Trophoblast cell (in vitro differentiated cells and primary cell): ENCODE results near the gene SVBP.

ENCODE experiments used
- DNase-seq, 2 donors: peaks; one replicate each; pipeline ENCODE4 v3.0.0-alpha.2; 2016
- H2AFZ ChIP-seq: 2 replicates; pipeline ENCODE4 v1.6.1; 2013; ENCODE audit warnings: low read length, moderate library complexity, mild to moderate bottlenecking; ENCODE audit not compliant: insufficient read depth, poor library complexity
- H2AK5ac ChIP-seq: 2 replicates; pipeline ENCODE4 v1.6.1; 2013; ENCODE audit warnings: mild to moderate bottlenecking, low read length
- H2BK120ac ChIP-seq: 2 replicates; pipeline ENCODE4 v1.6.1; 2013; ENCODE audit warnings: low read length, mild to moderate bottlenecking, moderate library complexity; ENCODE audit not compliant: insufficient read depth, poor library complexity
- H2BK12ac ChIP-seq: 2 replicates; pipeline ENCODE4 v1.6.1; 2013; ENCODE audit warnings: mild to moderate bottlenecking, low read length, moderate library complexity
- H2BK5ac ChIP-seq: 2 replicates; pipeline ENCODE4 v1.6.1; 2013; ENCODE audit warnings: low read length, low read depth, moderate library complexity, mild to moderate bottlenecking; ENCODE audit not compliant: poor library complexity
- H3K14ac ChIP-seq: 2 replicates; pipeline ENCODE4 v1.6.1; 2013; ENCODE audit warnings: mild to moderate bottlenecking, low read length
- H3K18ac ChIP-seq: 2 replicates; pipeline ENCODE4 v1.6.1; 2013; ENCODE audit warnings: mild to moderate bottlenecking, low read length
- H3K23ac ChIP-seq: 2 replicates; pipeline ENCODE4 v1.6.1; 2013; ENCODE audit warnings: low read length
- H3K27ac ChIP-seq: 2 replicates; pipeline ENCODE4 v1.5.1; 2013; ENCODE audit warnings: low read depth, mild to moderate bottlenecking, inconsistent platforms, low read length, moderate library complexity
- H3K27me3 ChIP-seq: 2 replicates; pipeline ENCODE4 v1.6.1; 2013; ENCODE audit warnings: inconsistent platforms, mild to moderate bottlenecking, low read length, moderate library complexity; ENCODE audit not compliant: insufficient read depth
- H3K36me3 ChIP-seq, 2 experiments: 1 replicate in 1 of 2; 2 replicates in 1 of 2; pipeline ENCODE4 v1.6.1; 2013; ENCODE audit warnings: low read length in 2 of 2, mild to moderate bottlenecking in 2 of 2, moderate library complexity in 1 of 2; ENCODE audit not compliant: insufficient read depth in 2 of 2, control insufficient read depth in 1 of 2
- H3K4ac ChIP-seq: 2 replicates; pipeline ENCODE4 v1.6.1; 2013; ENCODE audit warnings: low read depth, mild to moderate bottlenecking, low read length, moderate library complexity
- H3K4me1 ChIP-seq, 2 experiments: 1 replicate in 1 of 2; 2 replicates in 1 of 2; pipeline ENCODE4 v1.6.1; 2013; ENCODE audit warnings: low read length in 2 of 2, mild to moderate bottlenecking in 2 of 2, moderate library complexity in 1 of 2; ENCODE audit not compliant: insufficient read depth in 2 of 2, control insufficient read depth in 1 of 2
- H3K4me2 ChIP-seq: 2 replicates; pipeline ENCODE4 v1.6.1; 2013; ENCODE audit warnings: inconsistent platforms, mild to moderate bottlenecking, low read length, moderate library complexity
- H3K4me3 ChIP-seq: 2 replicates; pipeline ENCODE4 v1.5.1; 2013; ENCODE audit warnings: mild to moderate bottlenecking, low read depth, low read length, inconsistent platforms
- H3K79me1 ChIP-seq: one replicate; pipeline ENCODE4 v1.6.1; 2013; ENCODE audit warnings: low read length
- H3K79me2 ChIP-seq: 2 replicates; pipeline ENCODE4 v1.6.1; 2013; ENCODE audit warnings: low read length, mild to moderate bottlenecking; ENCODE audit not compliant: control insufficient read depth, insufficient read depth, poor library complexity
- H3K9ac ChIP-seq: 2 replicates; pipeline ENCODE4 v1.6.1; 2013; ENCODE audit warnings: mild to moderate bottlenecking, low read length
- H3K9me3 ChIP-seq: 2 replicates; pipeline ENCODE4 v1.6.1; 2013; ENCODE audit warnings: low read depth, mild to moderate bottlenecking, control low read depth, inconsistent platforms, low read length; ENCODE audit not compliant: insufficient read depth
- H4K12ac ChIP-seq: 2 replicates; pipeline ENCODE4 v1.6.1; 2013; ENCODE audit warnings: low read depth, mild to moderate bottlenecking, low read length, moderate library complexity
- H4K8ac ChIP-seq: 2 replicates; pipeline ENCODE4 v1.6.1; 2013; ENCODE audit warnings: low read depth, mild to moderate bottlenecking, low read length, moderate library complexity
- H4K91ac ChIP-seq: one replicate; pipeline ENCODE4 v1.6.1; 2013; ENCODE audit warnings: low read depth, mild to moderate bottlenecking, low read length, moderate library complexity
- WGBS: extraction: QIAGEN DNeasy Blood & Tissue Kit; methylation state at CpG from one replicate; pipeline ENCODE4 v1.1.7; 2013; ENCODE audit warnings: missing lambda C conversion rate; ENCODE audit not compliant: insufficient read length, insufficient coverage; ENCODE audit errors: extremely low coverage; 5-methylcytosine and 5-hydroxymethylcytosine counted together

Gene SVBP

GRCh38 chr1:42851960-42852607, 34.9 kb upstream of the SVBP start:
- H4K91ac ChIP-seq, result no peak overlapping the region
- DNase-seq, result no peak
- peaks cover 5% of the 10 kb centered on the region for H3K9me3 ChIP-seq
- peaks cover 9 to 17% of the 10 kb centered on the region in 2 experiments for H3K36me3 ChIP-seq
- H3K79me2 ChIP-seq, result peaks cover 2% of the 10 kb centered on the region
- WGBS, result no CpG with 5 or more reads among the region's 2 CpGs
- no peak overlapping the region for H4K12ac ChIP-seq
- no peaks in the 10 kb centered on the region for H3K79me1 ChIP-seq
- H3K4me1 ChIP-seq, result peaks cover 3% of the 10 kb centered on the region in 2 experiments
- H2BK12ac ChIP-seq, result no peak overlapping the region
- no peak overlapping the region for H3K23ac ChIP-seq
- no peak overlapping the region for H3K27ac ChIP-seq
- H3K18ac ChIP-seq, result no peak overlapping the region
- no peak overlapping the region for H3K4me3 ChIP-seq
- no peak overlapping the region for H3K9ac ChIP-seq
- H2AFZ ChIP-seq, result no peak overlapping the region
- no peak overlapping the region for H3K4me2 ChIP-seq
- no peaks in the 10 kb centered on the region for H3K27me3 ChIP-seq
- H4K8ac ChIP-seq, result no peak overlapping the region
- H3K4ac ChIP-seq, result no peak overlapping the region
- no peak overlapping the region for H3K14ac ChIP-seq
- H2BK5ac ChIP-seq, result no peak overlapping the region
- H2AK5ac ChIP-seq, result no peak overlapping the region
- no peak overlapping the region for H2BK120ac ChIP-seq

- no peak overlapping the region for H3K9ac ChIP-seq
- H4K12ac ChIP-seq, result no peak overlapping the region
- H2BK12ac ChIP-seq, result no peak overlapping the region
- H3K79me1 ChIP-seq, result peaks cover 5% of the 10 kb centered on the region
- H2BK5ac ChIP-seq, result no peak overlapping the region
- no peak overlapping the region for H3K4me3 ChIP-seq
- no peak overlapping the region for H2AFZ ChIP-seq
- no peak overlapping the region for H3K4ac ChIP-seq
- no peak overlapping the region for H2BK120ac ChIP-seq
- H3K23ac ChIP-seq, result no peak overlapping the region
- H3K79me2 ChIP-seq, result peaks cover 7% of the 10 kb centered on the region
- no peak overlapping the region for H3K4me2 ChIP-seq
- no peak overlapping the region for H3K18ac ChIP-seq
- peaks cover 5% of the 10 kb centered on the region for H3K9me3 ChIP-seq
- no peak for DNase-seq
- no peaks in the 10 kb centered on the region for H3K27me3 ChIP-seq
- H3K4me1 ChIP-seq, result peaks cover 5 to 6% of the 10 kb centered on the region in 2 experiments
- peaks cover 9 to 17% of the 10 kb centered on the region in 2 experiments for H3K36me3 ChIP-seq
- no peak overlapping the region for H4K91ac ChIP-seq
- no CpG with 5 or more reads among the region's 15 CpGs for WGBS
- no peak overlapping the region for H2AK5ac ChIP-seq
- no peak overlapping the region for H3K14ac ChIP-seq
- no peak overlapping the region for H4K8ac ChIP-seq
- no peak overlapping the region for H3K27ac ChIP-seq
Measured at GRCh38 chr1:42851420-42851819, 34.2 kb upstream of the SVBP start.

- WGBS, result no CpG with 5 or more reads among the region's 5 CpGs
Measured at GRCh38 chr1:42849944-42850343, 32.7 kb upstream of the SVBP start.

GRCh38 chr1:42848823-42849537, 31.8 kb upstream of the SVBP start:
- H2AK5ac ChIP-seq, result no peak overlapping the region
- WGBS, result no CpG with 5 or more reads among the region's 2 CpGs
- H3K4me1 ChIP-seq, result peaks cover 6 to 8% of the 10 kb centered on the region in 2 experiments
- no peak overlapping the region for H3K9ac ChIP-seq
- no peak overlapping the region for H4K8ac ChIP-seq
- H3K27me3 ChIP-seq, result no peaks in the 10 kb centered on the region
- H3K4ac ChIP-seq, result no peak overlapping the region
- no peak overlapping the region for H3K23ac ChIP-seq
- no peak overlapping the region for H3K4me2 ChIP-seq
- no peak overlapping the region for H3K27ac ChIP-seq
- H3K79me1 ChIP-seq, result peaks cover 5% of the 10 kb centered on the region
- no peak overlapping the region for H4K12ac ChIP-seq
- no peak overlapping the region for H2BK5ac ChIP-seq
- H2BK120ac ChIP-seq, result no peak overlapping the region
- H3K4me3 ChIP-seq, result no peak overlapping the region
- H3K18ac ChIP-seq, result no peak overlapping the region
- H2AFZ ChIP-seq, result no peak overlapping the region
- no peak for DNase-seq
- peaks cover 7% of the 10 kb centered on the region for H3K79me2 ChIP-seq
- H3K9me3 ChIP-seq, result peaks cover 5% of the 10 kb centered on the region
- peaks cover 9 to 17% of the 10 kb centered on the region in 2 experiments for H3K36me3 ChIP-seq
- H3K14ac ChIP-seq, result no peak overlapping the region
- H2BK12ac ChIP-seq, result no peak overlapping the region
- no peak overlapping the region for H4K91ac ChIP-seq

More at GRCh38 chr1:42849944-42850343, 32.7 kb upstream of the SVBP start:
- Histone ChIP-seq H2AK5ac (no peak overlapping the region), H2BK120ac (no peak overlapping the region), H3K9ac (no peak overlapping the region), H2AFZ (no peak overlapping the region), H3K4me2 (no peak overlapping the region), H3K4me1 (peaks cover 6 to 8% of the 10 kb centered on the region in 2 experiments), H3K27ac (no peak overlapping the region), H2BK12ac (no peak overlapping the region), H3K14ac (no peak overlapping the region), H3K79me1 (peaks cover 5% of the 10 kb centered on the region), H3K9me3 (peaks cover 5% of the 10 kb centered on the region), H3K4me3 (no peak overlapping the region), H2BK5ac (no peak overlapping the region), H4K8ac (no peak overlapping the region), H4K12ac (no peak overlapping the region), H3K27me3 (no peaks in the 10 kb centered on the region), H4K91ac (no peak overlapping the region), H3K23ac (no peak overlapping the region), H3K4ac (no peak overlapping the region), H3K18ac (no peak overlapping the region), H3K36me3 (peaks cover 9 to 17% of the 10 kb centered on the region in 2 experiments), H3K79me2 (peaks cover 7% of the 10 kb centered on the region)
- DNase-seq, result peak in 1 of 2 donors; percentile 6
